ENCODE results near the gene CA9.

The CA9 gene

GRCh38 chr9:35717132-35717870 lies 43.6 kb downstream of the CA9 start:
- no peak for TF ChIP-seq NFIC (IDR thresholded peaks at IDR 0.05)
- TF ChIP-seq MAX (IDR thresholded peaks at IDR 0.05) = no peak
- no peak for TF ChIP-seq REST (IDR thresholded peaks at IDR 0.05; ENCODE audit: low read depth)
- no peak for TF ChIP-seq USF1 (IDR thresholded peaks at IDR 0.05)
- no peak for TF ChIP-seq EP300 (IDR thresholded peaks at IDR 0.05; ENCODE audit: borderline replicate concordance)
- TF ChIP-seq RAD21 (IDR thresholded peaks at IDR 0.05; ENCODE audit: low read depth) = no peak
- TF ChIP-seq TEAD4 (IDR thresholded peaks at IDR 0.05) = no peak
- no peak for TF ChIP-seq YY1 (IDR thresholded peaks at IDR 0.05; ENCODE audit: low read depth)
- no peak for TF ChIP-seq ZBTB7A (IDR thresholded peaks at IDR 0.05; ENCODE audit: low read depth)
- no peak for TF ChIP-seq TAF1 (IDR thresholded peaks at IDR 0.05; ENCODE audit: low read depth)
- TF ChIP-seq FOXM1 (IDR thresholded peaks at IDR 0.05; ENCODE audit: borderline replicate concordance, low read depth) = no peak
- no peak for TF ChIP-seq EGR1 (IDR thresholded peaks at IDR 0.05)
- no peak for TF ChIP-seq TCF12 (IDR thresholded peaks at IDR 0.05; ENCODE audit: low read depth)
- no peak for TF ChIP-seq CEBPB (IDR thresholded peaks at IDR 0.05)

GRCh38 chr9:35718721-35719511 lies 45.2 kb downstream of the CA9 start:
- TF ChIP-seq YY1 (IDR thresholded peaks at IDR 0.05; ENCODE audit: low read depth) (no peak), RAD21 (IDR thresholded peaks at IDR 0.05; ENCODE audit: low read depth) (no peak), USF1 (IDR thresholded peaks at IDR 0.05) (no peak), MAX (IDR thresholded peaks at IDR 0.05) (no peak), TCF12 (IDR thresholded peaks at IDR 0.05; ENCODE audit: low read depth) (no peak), NFIC (IDR thresholded peaks at IDR 0.05) (no peak), TEAD4 (IDR thresholded peaks at IDR 0.05) (no peak), ZBTB7A (IDR thresholded peaks at IDR 0.05; ENCODE audit: low read depth) (no peak), CREB1 (IDR thresholded peaks at IDR 0.05; ENCODE audit: low read depth) (no peak), FOXM1 (IDR thresholded peaks at IDR 0.05; ENCODE audit: borderline replicate concordance, low read depth) (no peak), TAF1 (IDR thresholded peaks at IDR 0.05; ENCODE audit: low read depth) (no peak)

- TF ChIP-seq YY1 (IDR thresholded peaks at IDR 0.05; ENCODE audit: low read depth) (no peak), EP300 (IDR thresholded peaks at IDR 0.05; ENCODE audit: borderline replicate concordance) (no peak), TCF12 (IDR thresholded peaks at IDR 0.05; ENCODE audit: low read depth) (no peak), TAF1 (IDR thresholded peaks at IDR 0.05; ENCODE audit: low read depth) (no peak), NFIC (IDR thresholded peaks at IDR 0.05) (no peak), CREB1 (IDR thresholded peaks at IDR 0.05; ENCODE audit: low read depth) (no peak), FOXM1 (IDR thresholded peaks at IDR 0.05; ENCODE audit: borderline replicate concordance, low read depth) (no peak), MAX (IDR thresholded peaks at IDR 0.05) (no peak)
These were observed 45.8 kb downstream of the CA9 start for GRCh38 chr9:35719546-35719945.

GRCh38 chr9:35723426-35723825 lies 49.7 kb downstream of the CA9 start:
- TF ChIP-seq CEBPB (IDR thresholded peaks at IDR 0.05) (no peak), EGR1 (IDR thresholded peaks at IDR 0.05) (no peak)

GRCh38 chr9:35723908-35724307 lies 50.2 kb downstream of the CA9 start:
- TF ChIP-seq NFIC (IDR thresholded peaks at IDR 0.05) = no peak
- TF ChIP-seq EGR1 (IDR thresholded peaks at IDR 0.05) = no peak

- no peak for TF ChIP-seq RAD21 (IDR thresholded peaks at IDR 0.05; ENCODE audit: low read depth)
- TF ChIP-seq TEAD4 (IDR thresholded peaks at IDR 0.05) = no peak
- TF ChIP-seq TAF1 (IDR thresholded peaks at IDR 0.05; ENCODE audit: low read depth) = no peak
- no peak for TF ChIP-seq TCF12 (IDR thresholded peaks at IDR 0.05; ENCODE audit: low read depth)
- no peak for TF ChIP-seq EGR1 (IDR thresholded peaks at IDR 0.05)
- no peak for TF ChIP-seq FOXM1 (IDR thresholded peaks at IDR 0.05; ENCODE audit: borderline replicate concordance, low read depth)
- no peak for TF ChIP-seq REST (IDR thresholded peaks at IDR 0.05; ENCODE audit: low read depth)
- no peak for TF ChIP-seq USF1 (IDR thresholded peaks at IDR 0.05)
These were observed 51.6 kb downstream of the CA9 start for GRCh38 chr9:35725362-35725761.
